HUES48 (cell line): Measurements from ENCODE around the gene PHACTR1.
A peak's percentile ranks its signal among the peaks of the same experiment; 100 is the strongest.

Experiments used
- H3K27ac ChIP-seq: one replicate; pipeline ENCODE4 v1.7.0; 2013; ENCODE audit warnings: low read depth, low read length, inconsistent platforms
- H3K27me3 ChIP-seq: 2 replicates; pipeline ENCODE4 v1.6.1; 2013; ENCODE audit warnings: mild to moderate bottlenecking, low read length; ENCODE audit not compliant: control insufficient read depth, insufficient read depth
- H3K36me3 ChIP-seq: 2 replicates; pipeline ENCODE4 v1.6.1; 2013; ENCODE audit warnings: low read length; ENCODE audit not compliant: control insufficient read depth, insufficient read depth
- H3K4me1 ChIP-seq: 2 replicates; pipeline ENCODE4 v1.6.1; 2013; ENCODE audit warnings: mild to moderate bottlenecking, low read length; ENCODE audit not compliant: control insufficient read depth, insufficient read depth
- H3K4me3 ChIP-seq: 2 replicates; pipeline ENCODE4 v1.5.1; 2013; ENCODE audit warnings: mild to moderate bottlenecking, low read depth, low read length
- H3K9ac ChIP-seq: 2 replicates; pipeline ENCODE4 v1.6.1; 2013; ENCODE audit warnings: mild to moderate bottlenecking, low read depth, low read length, moderate library complexity
- H3K9me3 ChIP-seq: 2 replicates; pipeline ENCODE4 v1.6.1; 2013; ENCODE audit warnings: low read length; ENCODE audit not compliant: control insufficient read depth, insufficient read depth

Gene PHACTR1

GRCh38 chr6:13260101-13260598 is 543.6 kb downstream of the PHACTR1 start:
- no peak overlapping the region for H3K4me3 ChIP-seq
- H3K9me3 ChIP-seq = peaks cover 11% of the 10 kb centered on the region
- H3K4me1 ChIP-seq = peaks cover 2% of the 10 kb centered on the region; the same call in 1 of the 2 replicates
- H3K27me3 ChIP-seq = no peaks in the 10 kb centered on the region
- no peaks in the 10 kb centered on the region for H3K36me3 ChIP-seq
- H3K27ac ChIP-seq = no peak overlapping the region
- H3K9ac ChIP-seq = no peak overlapping the region

- no peak overlapping the region for H3K9ac ChIP-seq
- peaks cover 2% of the 10 kb centered on the region; the same call in 1 of the 2 replicates for H3K4me1 ChIP-seq
- H3K9me3 ChIP-seq = peaks cover 5% of the 10 kb centered on the region
- no peaks in the 10 kb centered on the region for H3K36me3 ChIP-seq
- no peak overlapping the region for H3K4me3 ChIP-seq
- no peaks in the 10 kb centered on the region for H3K27me3 ChIP-seq
- no peak overlapping the region for H3K27ac ChIP-seq
Observed at GRCh38 chr6:13260831-13261230, 544.3 kb downstream of the PHACTR1 start.

- no peaks in the 10 kb centered on the region for H3K36me3 ChIP-seq
- no peak overlapping the region for H3K4me3 ChIP-seq
- no peak overlapping the region for H3K27ac ChIP-seq
- H3K27me3 ChIP-seq = no peaks in the 10 kb centered on the region
- H3K4me1 ChIP-seq = peaks cover 2% of the 10 kb centered on the region; the same call in 1 of the 2 replicates
- H3K9me3 ChIP-seq = no peaks in the 10 kb centered on the region
- H3K9ac ChIP-seq = no peak overlapping the region
Observed at GRCh38 chr6:13261464-13261994, 545.0 kb downstream of the PHACTR1 start.

GRCh38 chr6:13262302-13263230 is 546.0 kb downstream of the PHACTR1 start:
- H3K4me3 ChIP-seq = no peak overlapping the region
- H3K9me3 ChIP-seq = no peaks in the 10 kb centered on the region
- H3K27ac ChIP-seq = no peak overlapping the region
- H3K27me3 ChIP-seq = no peaks in the 10 kb centered on the region
- no peaks in the 10 kb centered on the region for H3K36me3 ChIP-seq
- peaks cover 2% of the 10 kb centered on the region; the same call in 1 of the 2 replicates for H3K4me1 ChIP-seq
- no peak overlapping the region for H3K9ac ChIP-seq

GRCh38 chr6:13263669-13264068 is 547.1 kb downstream of the PHACTR1 start:
- H3K4me1 ChIP-seq = peaks cover 6% of the 10 kb centered on the region
- H3K27ac ChIP-seq = no peak overlapping the region

GRCh38 chr6:13267142-13267651 is 550.6 kb downstream of the PHACTR1 start:
- Histone ChIP-seq H3K9me3 (no peaks in the 10 kb centered on the region), H3K36me3 (no peaks in the 10 kb centered on the region), H3K27ac (no peak overlapping the region), H3K4me1 (peaks cover 12% of the 10 kb centered on the region; the same call in 1 of the 2 replicates), H3K4me3 (no peak overlapping the region), H3K9ac (no peak overlapping the region), H3K27me3 (no peaks in the 10 kb centered on the region)

More at GRCh38 chr6:13263669-13264068, 547.1 kb downstream of the PHACTR1 start:
- H3K27me3 ChIP-seq = no peaks in the 10 kb centered on the region
- no peaks in the 10 kb centered on the region for H3K36me3 ChIP-seq
- H3K9me3 ChIP-seq = no peaks in the 10 kb centered on the region
- no peak overlapping the region for H3K9ac ChIP-seq
- H3K4me3 ChIP-seq = no peak overlapping the region

- Histone ChIP-seq H3K27ac (peak overlapping the region; percentile 60), H3K9me3 (no peaks in the 10 kb centered on the region), H3K36me3 (no peaks in the 10 kb centered on the region), H3K4me3 (no peak overlapping the region), H3K27me3 (no peaks in the 10 kb centered on the region), H3K4me1 (peaks cover 13% of the 10 kb centered on the region), H3K9ac (no peak overlapping the region)
Observed at GRCh38 chr6:13268913-13269518, 552.4 kb downstream of the PHACTR1 start.

- Histone ChIP-seq H3K4me3 (no peak overlapping the region), H3K27me3 (no peaks in the 10 kb centered on the region), H3K9me3 (no peaks in the 10 kb centered on the region), H3K36me3 (no peaks in the 10 kb centered on the region), H3K27ac (no peak overlapping the region), H3K9ac (no peak overlapping the region), H3K4me1 (peaks cover 13% of the 10 kb centered on the region)
Observed at GRCh38 chr6:13272131-13273046, 555.8 kb downstream of the PHACTR1 start.

GRCh38 chr6:13273202-13273930 is 556.8 kb downstream of the PHACTR1 start:
- Histone ChIP-seq H3K4me3 (no peak overlapping the region), H3K36me3 (no peaks in the 10 kb centered on the region), H3K4me1 (peaks cover 13% of the 10 kb centered on the region), H3K9ac (no peak overlapping the region), H3K9me3 (no peaks in the 10 kb centered on the region), H3K27me3 (no peaks in the 10 kb centered on the region), H3K27ac (no peak overlapping the region)
